Endothelial cell of umbilical vein (primary cell): ENCODE measurements around the gene RPAP3. TPM values are rescaled to one million over a fixed set of nuclear protein-coding genes. Genes with fewer than 3 reads are reported as not detected.

Experiments
- BruUV-seq: library from RNA; stranded (reverse); fragments of 400-500 nt; replicated peaks from 2 replicates; lab custom pipeline; 2021; lab: Mats Ljungman, UMichigan
- CTCF ChIA-PET: fragments of 300-600, 350-600 bp; sonication (Branson Sonifier 250); formaldehyde crosslinking; loops from one replicate; lab custom pipeline; 2021; ENCODE audit warnings: antibody characterized with exemption, inconsistent platforms; lab: Charles Lee
- POLR2A ChIA-PET: fragments of 300-600, 350-600 bp; sonication (Branson Sonifier 250); formaldehyde crosslinking; loops from one replicate; lab custom pipeline; 2021; ENCODE audit warnings: antibody characterized with exemption, inconsistent platforms; lab: Charles Lee
- DNase-seq: peaks from one replicate; pipeline ENCODE4 v3.0.0-alpha.2; 2011; ENCODE audit warnings: low read depth, low spot score
- FAIRE-seq: peaks from 2 replicates; lab custom pipeline; 2011; peaks lifted over from hg19 to GRCh38; lab: Jason Lieb, UNC
- H2AFZ ChIP-seq: 2 replicates; pipeline ENCODE4 v1.6.0; 2012; ENCODE audit warnings: low read depth, low read length, control low read depth, inconsistent platforms
- H3K27ac ChIP-seq: 2 replicates; pipeline ENCODE4 v1.5.1; 2011; ENCODE audit warnings: low read depth, mild to moderate bottlenecking, control low read depth, low read length, moderate library complexity; ENCODE audit not compliant: insufficient read depth
- H3K27me3 ChIP-seq, 2 experiments: 2 replicates each; pipeline versions ENCODE4 v1.6.0 to v1.6.1; 2011; ENCODE audit warnings: low read length in 2 of 2, mixed read lengths in 1 of 2; ENCODE audit not compliant: control insufficient read depth in 2 of 2, insufficient read depth in 2 of 2
- H3K36me3 ChIP-seq, 2 experiments: 2 replicates in 1 of 2; 3 replicates in 1 of 2; pipeline ENCODE4 v1.5.1; 2011; ENCODE audit warnings: low read length in 2 of 2, mild to moderate bottlenecking in 1 of 2, moderate library complexity in 1 of 2; ENCODE audit not compliant: control insufficient read depth in 2 of 2, insufficient read depth in 2 of 2; ENCODE audit errors: extremely low read depth in 1 of 2
- H3K4me1 ChIP-seq: 3 replicates; pipeline ENCODE4 v1.5.1; 2011; ENCODE audit warnings: mild to moderate bottlenecking, low read length; ENCODE audit not compliant: control insufficient read depth, insufficient read depth; ENCODE audit errors: extremely low read depth
- H3K4me2 ChIP-seq: 2 replicates; pipeline ENCODE4 v1.6.1; 2011; ENCODE audit warnings: low read length, control low read depth, mixed read lengths; ENCODE audit not compliant: insufficient read depth
- H3K4me3 ChIP-seq, 3 experiments: fragments of 200-600 bp in 1 of 3; sonication (generic), shearing (Covaris generic) in 1 of 3; replicated peaks in 1 of 3; 2 replicates each; pipeline ENCODE4 v1.5.1; 2011 to 2016; ENCODE audit warnings: control low read depth in 3 of 3, low read length in 3 of 3, mild to moderate bottlenecking in 2 of 3, inconsistent platforms in 1 of 3, low read depth in 1 of 3, moderate library complexity in 1 of 3; ENCODE audit not compliant: insufficient read depth in 1 of 3
- H3K79me2 ChIP-seq: 2 replicates; pipeline ENCODE4 v1.6.0; 2012; ENCODE audit warnings: low read length, inconsistent platforms; ENCODE audit not compliant: control insufficient read depth, insufficient read depth
- H3K9ac ChIP-seq: replicated peaks from 2 replicates; pipeline ENCODE3; 2011; ENCODE audit warnings: low read length, control low read depth; ENCODE audit not compliant: insufficient read depth; ENCODE audit errors: extremely low read depth
- H3K9me1 ChIP-seq: replicated peaks from 3 replicates; pipeline ENCODE4 v1.6.0; 2011; ENCODE audit warnings: mild to moderate bottlenecking, low read length; ENCODE audit not compliant: control insufficient read depth, insufficient read depth; ENCODE audit errors: extremely low read depth
- H3K9me3 ChIP-seq: replicated peaks from 2 replicates; pipeline ENCODE4 v1.5.1; 2012; ENCODE audit warnings: low read length, inconsistent platforms; ENCODE audit not compliant: control insufficient read depth, insufficient read depth
- H4K20me1 ChIP-seq: replicated peaks from 2 replicates; pipeline ENCODE3; 2011; ENCODE audit warnings: mild to moderate bottlenecking, low read length; ENCODE audit not compliant: control insufficient read depth, insufficient read depth; ENCODE audit errors: extremely low read depth
- FOS ChIP-seq: IDR thresholded peaks from 2 replicates; pipeline ENCODE4 v1.6.1; 2011; ENCODE audit warnings: mild to moderate bottlenecking, low read length, moderate library complexity, borderline replicate concordance; ENCODE audit not compliant: insufficient read depth
- JUN ChIP-seq: IDR thresholded peaks from 2 replicates; pipeline ENCODE4 v1.6.1; 2011; ENCODE audit warnings: borderline replicate concordance, low read depth; ENCODE audit not compliant: insufficient read length, insufficient read depth
- MYC ChIP-seq: IDR thresholded peaks from one replicate; pipeline ENCODE4 v1.6.1; 2011; ENCODE audit warnings: mild to moderate bottlenecking, low read depth, low read length
- POLR2A ChIP-seq: IDR thresholded peaks from 2 replicates; pipeline ENCODE4 v1.6.1; 2012; ENCODE audit warnings: low read depth, mild to moderate bottlenecking, control low read depth, low read length
- POLR2AphosphoS5 ChIP-seq: IDR thresholded peaks from 2 replicates; pipeline ENCODE4 v1.6.1; 2012; ENCODE audit warnings: low read depth, mild to moderate bottlenecking, control low read depth, low read length, moderate library complexity; ENCODE audit not compliant: insufficient read depth
- dilution Hi-C: fragments of 300-500 bp; cut with MboI; formaldehyde crosslinking; loops from one replicate; pipeline ENCODE4 v1.15.0; 2019; ENCODE audit warnings: low sequenced_read_pairs; ENCODE audit not compliant: extremely low pct_ligation_motif_present
- intact Hi-C: fragments of 100-400 bp; cut with micrococcal nuclease; formaldehyde crosslinking; loops from one replicate; pipeline ENCODE4 v1.10.0; 2022
- polyA plus RNA-seq, 4 experiments: library from polyadenylated mRNA; depleted of rRNA in 3 of 4; stranded (reverse) in 3 of 4; unstranded in 1 of 4; fragments of >200 nt; gene quantifications; 2 replicates each; pipeline versions ENCODE4 v1.2.1 to v1.2.3, GENCODE V29; 2011 to 2012; ENCODE audit warnings: missing spikeins in 1 of 4
- total RNA-seq: library from RNA; stranded (reverse); gene quantifications from 2 replicates; pipeline ENCODE4 v1.2.3, GENCODE V29; 2021
- TF ChIP-seq, protein P1 (sequence below), 2 donors: IDR thresholded peaks; 1 replicate in 1 of 2; 2 replicates in 1 of 2; pipeline ENCODE4 v1.5.1; 2011; ENCODE audit warnings: low read length in 2 of 2, mild to moderate bottlenecking in 2 of 2, moderate library complexity in 2 of 2, control low read depth in 1 of 2, inconsistent platforms in 1 of 2, low read depth in 1 of 2; ENCODE audit not compliant: insufficient read depth in 1 of 2; ENCODE audit errors: extremely low read depth in 1 of 2
- TF ChIP-seq, protein P2 (sequence below): IDR thresholded peaks from 2 replicates; pipeline ENCODE4 v1.6.1; 2011; ENCODE audit not compliant: insufficient read depth, insufficient read length

The RPAP3 gene
- total and polyA plus RNA-seq, 2 donors (not counting 3 experiments of a cell fraction or from before 2014, with no cell fraction given): 3.9 to 29.8 TPM

DNA sequence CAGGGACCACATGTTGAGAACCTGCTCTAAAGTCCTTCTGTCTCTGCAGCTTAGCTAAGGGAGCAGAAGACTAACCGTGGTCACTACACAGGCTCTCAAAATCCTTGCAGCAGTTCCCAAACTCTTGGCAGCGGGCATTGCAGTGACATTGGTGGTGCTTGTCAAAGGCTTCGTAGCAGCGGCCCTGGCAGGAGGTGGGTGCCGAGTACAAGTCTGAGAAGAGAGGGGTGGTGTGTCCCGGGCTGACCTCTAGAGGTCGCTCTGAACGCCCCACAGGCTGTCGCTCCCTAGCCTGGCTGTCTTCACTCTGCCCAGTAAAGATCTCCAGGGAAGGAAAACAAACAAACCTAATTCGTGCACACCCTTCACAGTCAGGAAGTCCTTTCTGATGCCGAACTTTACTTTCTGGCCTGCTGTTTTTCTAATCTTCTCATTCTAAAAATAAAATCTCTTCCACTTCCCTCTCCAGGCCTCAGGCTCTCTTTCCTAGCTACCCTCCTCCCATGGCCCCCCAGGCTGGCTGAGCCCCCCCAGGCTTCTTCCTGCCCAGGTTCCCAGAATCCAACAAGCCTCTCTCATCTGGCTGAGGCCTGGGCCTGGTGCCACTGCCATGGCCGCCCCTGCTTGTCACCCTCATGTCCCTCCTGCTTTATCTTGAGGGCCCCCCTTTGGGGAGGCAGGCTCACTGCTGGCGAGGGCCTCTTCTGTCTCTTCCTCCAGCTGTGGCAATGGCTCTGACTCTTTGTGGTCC is 11.8 kb upstream of the RPAP3 start:
- Histone ChIP-seq H3K9me3 (no peaks in the 10 kb centered on the region), H3K27ac (peak overlapping the region; percentile 22), H2AFZ (peak overlapping the region; percentile 70), H3K4me1 (peaks cover 7% of the 10 kb centered on the region), H3K27me3 (no peaks in the 10 kb centered on the region), H3K4me2 (no peak overlapping the region), H3K4me3 (no peak overlapping the region), H3K9ac (peak overlapping the region; percentile 58), H3K79me2 (no peaks in the 10 kb centered on the region), H3K36me3 (no peaks in the 10 kb centered on the region), H3K9me1 (no peaks in the 10 kb centered on the region), H4K20me1 (no peaks in the 10 kb centered on the region)
- ChIA-PET POLR2A (no interaction called here), CTCF (interaction anchor here (0.6 to 11.5 kb wide), 17 partner anchors 10 to 232 kb away, joined by 3 to 172 read pairs (median 5); partner anchors contain the start of genes RAPGEF3 and SLC48A1)
- FAIRE-seq: peak; percentile 96
- TF ChIP-seq, protein P1, sequence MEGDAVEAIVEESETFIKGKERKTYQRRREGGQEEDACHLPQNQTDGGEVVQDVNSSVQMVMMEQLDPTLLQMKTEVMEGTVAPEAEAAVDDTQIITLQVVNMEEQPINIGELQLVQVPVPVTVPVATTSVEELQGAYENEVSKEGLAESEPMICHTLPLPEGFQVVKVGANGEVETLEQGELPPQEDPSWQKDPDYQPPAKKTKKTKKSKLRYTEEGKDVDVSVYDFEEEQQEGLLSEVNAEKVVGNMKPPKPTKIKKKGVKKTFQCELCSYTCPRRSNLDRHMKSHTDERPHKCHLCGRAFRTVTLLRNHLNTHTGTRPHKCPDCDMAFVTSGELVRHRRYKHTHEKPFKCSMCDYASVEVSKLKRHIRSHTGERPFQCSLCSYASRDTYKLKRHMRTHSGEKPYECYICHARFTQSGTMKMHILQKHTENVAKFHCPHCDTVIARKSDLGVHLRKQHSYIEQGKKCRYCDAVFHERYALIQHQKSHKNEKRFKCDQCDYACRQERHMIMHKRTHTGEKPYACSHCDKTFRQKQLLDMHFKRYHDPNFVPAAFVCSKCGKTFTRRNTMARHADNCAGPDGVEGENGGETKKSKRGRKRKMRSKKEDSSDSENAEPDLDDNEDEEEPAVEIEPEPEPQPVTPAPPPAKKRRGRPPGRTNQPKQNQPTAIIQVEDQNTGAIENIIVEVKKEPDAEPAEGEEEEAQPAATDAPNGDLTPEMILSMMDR (IDR thresholded peaks at IDR 0.05; ENCODE audit: extremely low read depth in 1 of 2, insufficient read depth in 1 of 2, low read depth in 1 of 2, low read length in 2 of 2): peak; percentile 94 to 98
- TF ChIP-seq, protein P2, sequence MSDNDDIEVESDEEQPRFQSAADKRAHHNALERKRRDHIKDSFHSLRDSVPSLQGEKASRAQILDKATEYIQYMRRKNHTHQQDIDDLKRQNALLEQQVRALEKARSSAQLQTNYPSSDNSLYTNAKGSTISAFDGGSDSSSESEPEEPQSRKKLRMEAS: no peak
- intact Hi-C loops (loop anchor here (1.0 to 10.0 kb wide), 4 partner anchors 25 to 437 kb away; partner anchors contain the start of genes ASB8 and TMEM106C), dilution Hi-C loops (no loop called here)
- no TSS peak for BruUV-seq
- DNase-seq: peak; percentile 83

DNA sequence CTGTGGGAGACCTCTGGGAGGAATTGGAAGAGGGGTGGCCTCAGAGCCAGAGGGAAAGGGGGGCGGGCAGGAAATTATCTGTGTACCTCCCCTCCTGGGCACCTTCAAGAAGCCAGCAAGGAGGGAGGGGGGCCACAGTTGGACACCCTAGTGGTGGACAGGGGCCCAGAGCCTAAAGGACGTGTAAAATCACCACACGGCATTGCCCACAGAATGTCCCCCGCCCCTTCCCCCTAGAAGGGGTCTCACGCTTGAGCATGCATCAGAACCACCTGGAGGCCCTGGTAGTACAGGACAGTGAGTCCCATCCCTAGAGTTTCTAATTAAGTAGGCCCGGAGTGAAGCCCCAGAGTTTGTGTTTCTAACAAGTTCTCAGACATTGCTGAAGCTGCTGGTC is 11.2 kb upstream of the RPAP3 start:
- no peak overlapping the region for H3K9ac ChIP-seq
- FAIRE-seq: no peak
- intact Hi-C loops: loop anchor here (1.0 to 10.0 kb wide), 4 partner anchors 25 to 438 kb away; partner anchors contain the start of genes ASB8 and TMEM106C

More for the DNA sequence above, 11.2 kb upstream of the RPAP3 start:
- Histone ChIP-seq H3K36me3 (no peaks in the 10 kb centered on the region), H3K27ac (no peak overlapping the region), H2AFZ (peak overlapping the region; percentile 29), H3K9me1 (no peaks in the 10 kb centered on the region), H3K79me2 (no peaks in the 10 kb centered on the region), H4K20me1 (no peaks in the 10 kb centered on the region), H3K4me3 (no peak overlapping the region), H3K27me3 (no peaks in the 10 kb centered on the region), H3K9me3 (no peaks in the 10 kb centered on the region), H3K4me2 (no peak overlapping the region), H3K4me1 (peaks cover 7% of the 10 kb centered on the region)
- dilution Hi-C loops: no loop called here
- CTCF ChIA-PET: interaction anchor here (0.6 to 11.5 kb wide), 13 partner anchors 10 to 232 kb away, joined by 3 to 172 read pairs (median 6); partner anchors contain the start of genes RAPGEF3 and SLC48A1
- POLR2A ChIA-PET: no interaction called here
- no TSS peak for BruUV-seq
- DNase-seq: no peak
- TF ChIP-seq FOS (no peak), POLR2AphosphoS5 (no peak), MYC (no peak), POLR2A (no peak), JUN (no peak)
- TF ChIP-seq, protein P2: no peak
